SK-N-SH treated with all-trans-retinoic acid at 6 μM for 48 hours (cell line): Measurements from ENCODE around the gene COL15A1.

Source experiments
- ATAC-seq: fragments of 200-7000 bp; cut with Tn5 transposase; 3 replicates; pipeline ENCODE4 v1.9.1; 2020; ENCODE audit warnings: mild to moderate bottlenecking, moderate library complexity
- BACH2 ChIP-seq: fragments of 250-450 bp; sonication (Bioruptor Pico); IDR thresholded peaks from 2 replicates; pipeline ENCODE4 v1.9.0; 2021; ENCODE audit warnings: mild to moderate bottlenecking, borderline replicate concordance
- CSDC2 ChIP-seq: fragments of 250-450 bp; sonication (Bioruptor Pico); IDR thresholded peaks from 2 replicates; pipeline ENCODE4 v1.5.0; 2020; ENCODE audit warnings: mild to moderate bottlenecking, moderate library complexity
- ESRRG ChIP-seq: fragments of 250-450 bp; sonication (Bioruptor Pico); IDR thresholded peaks from 2 replicates; pipeline ENCODE4 v1.6.1; 2021; ENCODE audit warnings: mild to moderate bottlenecking
- GLIS3 ChIP-seq: fragments of 250-450 bp; sonication (Bioruptor Pico); IDR thresholded peaks from 2 replicates; pipeline ENCODE4 v1.5.0; 2020; ENCODE audit warnings: mild to moderate bottlenecking, moderate library complexity
- ISL1 ChIP-seq: fragments of 250-450 bp; sonication (Bioruptor Pico); IDR thresholded peaks from 2 replicates; pipeline ENCODE4 v2.1.2; 2022; ENCODE audit warnings: mild to moderate bottlenecking, moderate library complexity
- OSR1 ChIP-seq: fragments of 250-450 bp; sonication (Bioruptor Pico); IDR thresholded peaks from 2 replicates; pipeline ENCODE4 v1.8.0; 2022; ENCODE audit warnings: moderate library complexity, mild to moderate bottlenecking, inconsistent platforms
- PPARA ChIP-seq: fragments of 250-450 bp; sonication (Bioruptor Pico); IDR thresholded peaks from 2 replicates; pipeline ENCODE4 v1.5.0; 2020; ENCODE audit warnings: mild to moderate bottlenecking, borderline replicate concordance
- RARB ChIP-seq: fragments of 250-450 bp; sonication (Bioruptor Pico); IDR thresholded peaks from 2 replicates; pipeline ENCODE4 v1.8.0; 2021; ENCODE audit warnings: mild to moderate bottlenecking, moderate library complexity
- SNAI2 ChIP-seq: fragments of 250-450 bp; sonication (Bioruptor Pico); IDR thresholded peaks from 2 replicates; pipeline ENCODE4 v1.5.0; 2020; ENCODE audit warnings: mild to moderate bottlenecking, moderate library complexity
- TOX ChIP-seq: fragments of 250-450 bp; sonication (Bioruptor Pico); IDR thresholded peaks from 2 replicates; pipeline ENCODE4 v1.8.0; 2021; ENCODE audit warnings: mild to moderate bottlenecking, moderate library complexity, borderline replicate concordance
- ZC3H10 ChIP-seq: fragments of 250-450 bp; sonication (Bioruptor Pico); IDR thresholded peaks from 2 replicates; pipeline ENCODE4 v1.5.1; 2021; ENCODE audit warnings: mild to moderate bottlenecking, moderate library complexity
- ZFP30 ChIP-seq: fragments of 450-650 bp; formaldehyde crosslinking; IDR thresholded peaks from 2 replicates; pipeline ENCODE4 v1.5.0; 2022; ENCODE audit warnings: mild to moderate bottlenecking, moderate library complexity
- ZNF565 ChIP-seq: fragments of 450-650 bp; formaldehyde crosslinking; conservative IDR thresholded peaks from 2 replicates; pipeline ENCODE4 v1.5.0; 2020; ENCODE audit warnings: low read depth, mild to moderate bottlenecking, moderate library complexity
- ZNF70 ChIP-seq: fragments of 450-650 bp; formaldehyde crosslinking; IDR thresholded peaks from 2 replicates; pipeline ENCODE4 v1.5.0; 2020; ENCODE audit warnings: mild to moderate bottlenecking, moderate library complexity
- ZNF8 ChIP-seq: fragments of 450-650 bp; formaldehyde crosslinking; IDR thresholded peaks from 2 replicates; pipeline ENCODE4 v1.5.0; 2020; ENCODE audit warnings: mild to moderate bottlenecking, moderate library complexity
- TF ChIP-seq, protein P1 (sequence below): fragments of 250-450 bp; sonication (Bioruptor Pico); IDR thresholded peaks from 2 replicates; pipeline ENCODE4 v1.5.1; 2020; ENCODE audit warnings: low read depth, mild to moderate bottlenecking, moderate library complexity
- TF ChIP-seq, protein P2 (sequence below): fragments of 250-450 bp; sonication (Bioruptor Pico); IDR thresholded peaks from 2 replicates; pipeline ENCODE4 v1.5.1; 2021; ENCODE audit warnings: mild to moderate bottlenecking, moderate library complexity
- TF ChIP-seq, protein P3 (sequence below): fragments of 250-450 bp; sonication (Bioruptor Pico); IDR thresholded peaks from 2 replicates; pipeline ENCODE4 v1.8.0; 2020; ENCODE audit warnings: mild to moderate bottlenecking, moderate library complexity, borderline replicate concordance
- TF ChIP-seq, protein P4 (sequence below): fragments of 250-450 bp; sonication (Bioruptor Pico); IDR thresholded peaks from 2 replicates; pipeline ENCODE4 v1.8.0; 2021; ENCODE audit warnings: low read depth, mild to moderate bottlenecking, moderate library complexity, borderline replicate concordance

Gene COL15A1

DNA sequence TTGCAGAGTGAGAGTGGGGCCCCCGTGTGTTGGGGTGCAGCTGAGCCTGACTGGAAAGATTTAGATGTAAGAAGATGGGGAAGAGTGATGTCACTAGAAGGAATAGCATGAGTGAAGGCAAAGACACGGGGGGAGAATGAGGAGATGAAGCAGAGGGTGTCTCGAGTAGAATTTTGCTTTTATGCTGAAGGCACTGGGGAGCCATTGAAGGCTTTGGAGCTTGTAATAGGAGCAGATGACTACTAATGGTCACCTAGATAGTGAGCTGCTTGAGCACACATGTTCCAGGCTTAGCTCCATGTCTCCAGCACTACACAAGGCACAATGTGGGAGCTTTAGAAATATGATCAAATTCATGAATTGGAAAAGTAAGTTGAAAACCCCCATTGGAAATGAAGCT lies 32.1 kb downstream of the COL15A1 start (continued):
- TF ChIP-seq, protein P1, sequence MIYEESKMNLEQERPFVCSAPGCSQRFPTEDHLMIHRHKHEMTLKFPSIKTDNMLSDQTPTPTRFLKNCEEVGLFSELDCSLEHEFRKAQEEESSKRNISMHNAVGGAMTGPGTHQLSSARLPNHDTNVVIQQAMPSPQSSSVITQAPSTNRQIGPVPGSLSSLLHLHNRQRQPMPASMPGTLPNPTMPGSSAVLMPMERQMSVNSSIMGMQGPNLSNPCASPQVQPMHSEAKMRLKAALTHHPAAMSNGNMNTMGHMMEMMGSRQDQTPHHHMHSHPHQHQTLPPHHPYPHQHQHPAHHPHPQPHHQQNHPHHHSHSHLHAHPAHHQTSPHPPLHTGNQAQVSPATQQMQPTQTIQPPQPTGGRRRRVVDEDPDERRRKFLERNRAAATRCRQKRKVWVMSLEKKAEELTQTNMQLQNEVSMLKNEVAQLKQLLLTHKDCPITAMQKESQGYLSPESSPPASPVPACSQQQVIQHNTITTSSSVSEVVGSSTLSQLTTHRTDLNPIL (CRISPR knock-in tag) = no peak
- TF ChIP-seq ZNF565 (CRISPR knock-in tag) = no peak
- no peak for TF ChIP-seq GLIS3 (CRISPR knock-in tag)
- TF ChIP-seq, protein P2, sequence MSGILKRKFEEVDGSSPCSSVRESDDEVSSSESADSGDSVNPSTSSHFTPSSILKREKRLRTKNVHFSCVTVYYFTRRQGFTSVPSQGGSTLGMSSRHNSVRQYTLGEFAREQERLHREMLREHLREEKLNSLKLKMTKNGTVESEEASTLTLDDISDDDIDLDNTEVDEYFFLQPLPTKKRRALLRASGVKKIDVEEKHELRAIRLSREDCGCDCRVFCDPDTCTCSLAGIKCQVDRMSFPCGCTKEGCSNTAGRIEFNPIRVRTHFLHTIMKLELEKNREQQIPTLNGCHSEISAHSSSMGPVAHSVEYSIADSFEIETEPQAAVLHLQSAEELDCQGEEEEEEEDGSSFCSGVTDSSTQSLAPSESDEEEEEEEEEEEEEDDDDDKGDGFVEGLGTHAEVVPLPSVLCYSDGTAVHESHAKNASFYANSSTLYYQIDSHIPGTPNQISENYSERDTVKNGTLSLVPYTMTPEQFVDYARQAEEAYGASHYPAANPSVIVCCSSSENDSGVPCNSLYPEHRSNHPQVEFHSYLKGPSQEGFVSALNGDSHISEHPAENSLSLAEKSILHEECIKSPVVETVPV (CRISPR knock-in tag) = no peak
- no peak for TF ChIP-seq ISL1 (CRISPR knock-in tag)
- no peak for TF ChIP-seq ZNF8 (CRISPR knock-in tag)
- no peak for TF ChIP-seq BACH2
- no peak for TF ChIP-seq PPARA
- no peak for TF ChIP-seq CSDC2 (CRISPR knock-in tag)

DNA sequence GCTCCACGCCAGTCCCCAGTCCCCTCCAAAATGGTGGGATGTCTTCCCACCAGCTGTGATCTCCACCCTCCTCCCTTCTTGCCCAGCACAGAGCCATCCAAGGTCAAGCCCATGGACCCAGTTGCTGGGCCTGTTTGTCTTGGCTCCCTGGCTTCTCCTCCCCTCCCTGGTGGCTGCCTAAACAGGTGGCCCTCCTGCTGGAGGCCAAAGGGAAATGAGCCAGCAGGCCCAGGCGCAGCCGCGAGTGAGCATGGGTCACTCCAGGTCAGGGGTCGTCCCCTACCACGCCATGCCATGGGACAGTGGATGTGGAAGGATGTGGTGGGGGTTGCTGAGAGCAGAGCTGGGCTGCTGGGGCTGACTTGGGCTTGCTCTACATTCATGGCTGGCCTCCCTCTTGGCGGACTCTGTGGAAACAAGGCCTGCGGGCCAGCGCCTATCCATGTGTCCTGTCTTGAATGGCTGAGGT lies 33.6 kb downstream of the COL15A1 start:
- ATAC-seq = no peak
- no peak for TF ChIP-seq OSR1 (CRISPR knock-in tag)
- no peak for TF ChIP-seq GLIS3 (CRISPR knock-in tag)
- TF ChIP-seq PPARA = no peak
- no peak for TF ChIP-seq ZC3H10 (CRISPR knock-in tag)
- TF ChIP-seq, protein P1 (CRISPR knock-in tag) = no peak
- TF ChIP-seq ZNF565 (CRISPR knock-in tag) = no peak
- TF ChIP-seq, protein P3, sequence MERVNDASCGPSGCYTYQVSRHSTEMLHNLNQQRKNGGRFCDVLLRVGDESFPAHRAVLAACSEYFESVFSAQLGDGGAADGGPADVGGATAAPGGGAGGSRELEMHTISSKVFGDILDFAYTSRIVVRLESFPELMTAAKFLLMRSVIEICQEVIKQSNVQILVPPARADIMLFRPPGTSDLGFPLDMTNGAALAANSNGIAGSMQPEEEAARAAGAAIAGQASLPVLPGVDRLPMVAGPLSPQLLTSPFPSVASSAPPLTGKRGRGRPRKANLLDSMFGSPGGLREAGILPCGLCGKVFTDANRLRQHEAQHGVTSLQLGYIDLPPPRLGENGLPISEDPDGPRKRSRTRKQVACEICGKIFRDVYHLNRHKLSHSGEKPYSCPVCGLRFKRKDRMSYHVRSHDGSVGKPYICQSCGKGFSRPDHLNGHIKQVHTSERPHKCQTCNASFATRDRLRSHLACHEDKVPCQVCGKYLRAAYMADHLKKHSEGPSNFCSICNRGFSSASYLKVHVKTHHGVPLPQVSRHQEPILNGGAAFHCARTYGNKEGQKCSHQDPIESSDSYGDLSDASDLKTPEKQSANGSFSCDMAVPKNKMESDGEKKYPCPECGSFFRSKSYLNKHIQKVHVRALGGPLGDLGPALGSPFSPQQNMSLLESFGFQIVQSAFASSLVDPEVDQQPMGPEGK = no peak
- TF ChIP-seq CSDC2 (CRISPR knock-in tag) = no peak
- TF ChIP-seq BACH2 = no peak
- TF ChIP-seq ZNF70 (CRISPR knock-in tag) = no peak
- TF ChIP-seq, protein P2 (CRISPR knock-in tag) = no peak
- no peak for TF ChIP-seq TOX
- TF ChIP-seq ISL1 (CRISPR knock-in tag) = no peak
- no peak for TF ChIP-seq ZNF8 (CRISPR knock-in tag)
- TF ChIP-seq RARB (CRISPR knock-in tag) = no peak

DNA sequence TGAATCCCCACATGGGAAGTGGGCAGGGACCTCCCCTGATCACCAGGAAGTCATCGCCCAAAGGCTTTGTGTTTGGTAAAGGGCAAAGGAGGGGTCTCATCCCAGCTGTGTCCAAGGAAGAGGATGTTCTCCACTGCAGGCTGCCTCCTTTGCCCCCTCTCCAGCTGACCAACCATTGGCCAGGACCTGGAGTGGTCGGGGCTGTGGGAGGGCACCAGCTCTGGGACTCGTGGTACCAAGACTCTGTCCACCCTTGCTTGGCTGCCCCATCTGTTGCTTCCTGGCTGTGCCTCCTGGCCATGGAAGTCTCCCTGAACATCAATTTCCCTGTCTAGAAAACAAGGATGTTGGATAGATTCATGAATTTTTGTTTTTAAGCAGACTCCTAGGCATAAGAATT lies 34.1 kb downstream of the COL15A1 start:
- TF ChIP-seq ZFP30 (CRISPR knock-in tag) = no peak
- TF ChIP-seq BACH2 = no peak
- no peak for TF ChIP-seq ZNF8 (CRISPR knock-in tag)
- no peak for TF ChIP-seq ESRRG (CRISPR knock-in tag)
- TF ChIP-seq ZNF565 (CRISPR knock-in tag) = no peak
- no peak for TF ChIP-seq ZNF70 (CRISPR knock-in tag)
- no peak for TF ChIP-seq SNAI2 (CRISPR knock-in tag)
- no peak for TF ChIP-seq ZC3H10 (CRISPR knock-in tag)
- TF ChIP-seq, protein P4, sequence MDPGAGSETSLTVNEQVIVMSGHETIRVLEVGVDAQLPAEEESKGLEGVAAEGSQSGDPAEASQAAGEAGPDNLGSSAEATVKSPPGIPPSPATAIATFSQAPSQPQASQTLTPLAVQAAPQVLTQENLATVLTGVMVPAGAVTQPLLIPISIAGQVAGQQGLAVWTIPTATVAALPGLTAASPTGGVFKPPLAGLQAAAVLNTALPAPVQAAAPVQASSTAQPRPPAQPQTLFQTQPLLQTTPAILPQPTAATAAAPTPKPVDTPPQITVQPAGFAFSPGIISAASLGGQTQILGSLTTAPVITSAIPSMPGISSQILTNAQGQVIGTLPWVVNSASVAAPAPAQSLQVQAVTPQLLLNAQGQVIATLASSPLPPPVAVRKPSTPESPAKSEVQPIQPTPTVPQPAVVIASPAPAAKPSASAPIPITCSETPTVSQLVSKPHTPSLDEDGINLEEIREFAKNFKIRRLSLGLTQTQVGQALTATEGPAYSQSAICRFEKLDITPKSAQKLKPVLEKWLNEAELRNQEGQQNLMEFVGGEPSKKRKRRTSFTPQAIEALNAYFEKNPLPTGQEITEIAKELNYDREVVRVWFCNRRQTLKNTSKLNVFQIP (CRISPR knock-in tag) = no peak
- no peak for TF ChIP-seq TOX
- TF ChIP-seq, protein P3 = no peak
- TF ChIP-seq RARB (CRISPR knock-in tag) = no peak
- no peak for TF ChIP-seq OSR1 (CRISPR knock-in tag)
- no peak for TF ChIP-seq ISL1 (CRISPR knock-in tag)
- ATAC-seq = no peak
